Measurements from ENCODE around the gene PRKG1.

Gene PRKG1

DNA sequence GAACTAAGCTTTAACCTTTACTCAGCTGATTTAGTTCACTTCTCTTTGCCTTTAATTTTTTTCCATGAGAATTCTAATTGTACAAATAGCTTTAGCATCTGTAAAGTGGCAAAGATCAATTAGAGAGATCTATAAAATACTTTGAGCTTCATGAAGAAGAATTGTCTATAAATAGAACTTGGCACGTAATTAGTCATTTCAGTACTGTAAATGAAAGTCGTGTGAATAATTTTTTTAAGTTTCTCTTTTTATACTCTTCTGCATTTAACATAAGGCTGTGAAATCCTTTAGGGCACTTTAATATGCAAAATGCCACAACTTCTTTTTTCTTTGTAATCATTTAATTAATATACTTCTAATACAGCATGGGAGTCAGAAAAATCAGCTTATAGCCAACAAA, 447.3 kb downstream of the PRKG1 start:
- H3K27me3 ChIP-seq (ENCODE audit: control insufficient read depth, insufficient read depth, low read length), result no peaks in the 10 kb centered on the region
- H3K4me3 ChIP-seq (ENCODE audit: low read length), result no peak overlapping the region
- no peaks in the 10 kb centered on the region for H3K36me3 ChIP-seq (ENCODE audit: insufficient read depth, low read length)
- H3K9me3 ChIP-seq (replicated peaks; ENCODE audit: low read length), result no peaks in the 10 kb centered on the region
- no peak overlapping the region for H3K4me2 ChIP-seq (ENCODE audit: low read length)
- H3K4me1 ChIP-seq (ENCODE audit: control insufficient read depth, insufficient read depth, low read length), result no peaks in the 10 kb centered on the region
- H3K9ac ChIP-seq (ENCODE audit: low read depth, low read length), result no peak overlapping the region

DNA sequence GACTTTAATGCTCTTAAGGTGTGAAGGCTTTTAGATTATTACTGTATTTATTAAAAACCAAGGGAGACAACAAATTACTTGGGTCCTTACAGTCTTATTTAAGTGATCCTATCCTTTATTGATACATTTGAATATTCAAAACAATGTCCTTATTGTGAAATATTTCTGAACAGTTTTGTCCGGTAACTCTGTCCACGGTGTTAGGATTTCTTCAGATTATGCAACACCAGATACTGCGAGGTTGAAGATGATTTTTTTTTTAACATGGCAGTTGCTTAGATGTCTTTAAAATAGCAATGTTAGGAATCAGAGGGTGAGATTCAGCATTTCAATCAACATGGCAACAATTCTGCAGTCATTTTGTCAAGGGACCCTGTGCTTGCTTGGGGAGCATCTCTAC, 448.6 kb downstream of the PRKG1 start:
- Histone ChIP-seq H3K9ac (ENCODE audit: low read depth, low read length) (no peak overlapping the region), H3K27me3 (ENCODE audit: control insufficient read depth, insufficient read depth, low read length) (no peaks in the 10 kb centered on the region), H3K4me1 (ENCODE audit: control insufficient read depth, insufficient read depth, low read length) (no peaks in the 10 kb centered on the region), H3K4me3 (ENCODE audit: low read length) (no peak overlapping the region), H3K9me3 (replicated peaks; ENCODE audit: low read length) (no peaks in the 10 kb centered on the region), H3K36me3 (ENCODE audit: insufficient read depth, low read length) (no peaks in the 10 kb centered on the region), H3K4me2 (ENCODE audit: low read length) (no peak overlapping the region)

DNA sequence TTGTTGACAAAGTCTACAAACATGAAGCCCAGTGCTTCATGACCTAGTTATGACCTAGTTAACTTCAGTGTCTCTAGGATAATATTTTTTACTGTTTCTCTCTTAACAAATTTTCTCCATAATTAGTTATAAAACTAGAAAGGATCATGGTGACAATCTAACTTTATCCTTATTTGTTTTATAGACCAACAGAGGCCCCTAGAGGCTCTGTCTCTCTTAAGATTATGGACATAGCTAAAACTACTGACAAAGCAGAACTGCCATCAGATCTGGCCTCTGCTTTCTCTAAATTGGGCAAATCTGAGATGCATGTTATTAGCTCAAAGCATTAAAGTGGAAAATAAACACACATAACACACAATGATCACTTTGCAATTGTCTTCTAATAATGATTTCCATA, 449.2 kb downstream of the PRKG1 start:
- Histone ChIP-seq H3K4me2 (ENCODE audit: low read length) (no peak overlapping the region), H3K27me3 (ENCODE audit: control insufficient read depth, insufficient read depth, low read length) (no peaks in the 10 kb centered on the region), H3K4me3 (ENCODE audit: low read length) (no peak overlapping the region), H3K9me3 (replicated peaks; ENCODE audit: low read length) (no peaks in the 10 kb centered on the region), H3K36me3 (ENCODE audit: insufficient read depth, low read length) (no peaks in the 10 kb centered on the region), H3K9ac (ENCODE audit: low read depth, low read length) (no peak overlapping the region), H3K4me1 (ENCODE audit: control insufficient read depth, insufficient read depth, low read length) (no peaks in the 10 kb centered on the region)

DNA sequence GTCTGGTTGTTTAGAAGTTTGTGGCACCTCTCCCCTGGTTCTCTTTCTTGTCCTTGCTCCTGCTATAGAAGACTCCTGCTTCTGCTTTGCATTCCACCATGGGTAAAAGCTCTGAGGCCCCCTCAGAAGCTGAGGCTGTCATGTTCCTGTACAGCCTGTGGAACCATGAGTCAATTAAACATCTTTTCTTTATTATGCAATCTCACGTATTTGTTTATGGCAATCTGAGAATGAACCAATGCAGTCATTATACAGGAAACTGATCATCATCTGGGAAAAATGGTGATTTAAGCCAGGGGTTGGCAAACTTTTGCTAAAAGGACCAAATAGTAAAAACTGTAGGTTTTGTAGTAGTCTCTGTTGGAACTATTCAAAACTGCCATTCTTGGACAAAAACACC, 449.8 kb downstream of the PRKG1 start:
- Histone ChIP-seq H3K27me3 (ENCODE audit: control insufficient read depth, insufficient read depth, low read length) (no peaks in the 10 kb centered on the region), H3K9me3 (replicated peaks; ENCODE audit: low read length) (no peaks in the 10 kb centered on the region), H3K4me2 (ENCODE audit: low read length) (no peak overlapping the region), H3K4me3 (ENCODE audit: low read length) (no peak overlapping the region), H3K4me1 (ENCODE audit: control insufficient read depth, insufficient read depth, low read length) (no peaks in the 10 kb centered on the region), H3K9ac (ENCODE audit: low read depth, low read length) (no peak overlapping the region), H3K36me3 (ENCODE audit: insufficient read depth, low read length) (no peaks in the 10 kb centered on the region)

DNA sequence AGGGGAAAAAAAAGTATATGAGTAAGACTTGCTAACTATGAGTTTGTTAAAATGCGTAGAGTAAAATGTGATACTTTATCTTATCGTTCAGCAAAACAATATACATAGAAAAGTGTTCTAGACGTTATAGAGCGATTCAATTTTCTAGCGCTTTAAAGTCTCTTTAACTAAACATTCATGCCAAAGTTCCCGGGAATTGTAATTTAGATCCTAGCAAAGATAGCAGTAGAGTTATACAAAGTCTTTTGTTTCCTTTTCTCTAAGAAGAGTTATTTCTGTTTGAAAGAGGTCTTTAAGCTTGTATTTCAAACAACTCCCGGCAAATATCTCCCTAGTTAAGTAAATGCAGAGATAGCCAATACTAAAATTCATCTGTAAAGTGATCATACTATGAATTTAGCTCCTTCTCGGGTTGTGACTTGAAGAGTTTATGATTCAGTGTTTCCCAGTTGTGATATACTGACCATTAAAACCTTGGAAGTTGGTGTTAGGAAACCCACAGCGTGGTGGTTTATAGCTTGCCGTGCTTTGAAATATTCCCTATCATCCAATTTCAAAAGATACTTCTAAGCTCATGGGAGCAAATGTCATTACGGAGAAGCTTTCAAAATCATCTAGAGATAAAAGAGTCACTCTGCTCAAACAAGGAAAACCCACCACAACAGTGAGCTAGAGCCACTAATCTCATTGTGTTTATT, 453.4 kb downstream of the PRKG1 start:
- Histone ChIP-seq H3K9me3 (replicated peaks; ENCODE audit: low read length) (no peaks in the 10 kb centered on the region), H3K4me2 (ENCODE audit: low read length) (no peak overlapping the region), H3K27me3 (ENCODE audit: control insufficient read depth, insufficient read depth, low read length) (no peaks in the 10 kb centered on the region), H3K9ac (ENCODE audit: low read depth, low read length) (no peak overlapping the region), H3K4me3 (ENCODE audit: low read length) (no peak overlapping the region), H3K36me3 (ENCODE audit: insufficient read depth, low read length) (no peaks in the 10 kb centered on the region), H3K4me1 (ENCODE audit: control insufficient read depth, insufficient read depth, low read length) (no peaks in the 10 kb centered on the region)

DNA sequence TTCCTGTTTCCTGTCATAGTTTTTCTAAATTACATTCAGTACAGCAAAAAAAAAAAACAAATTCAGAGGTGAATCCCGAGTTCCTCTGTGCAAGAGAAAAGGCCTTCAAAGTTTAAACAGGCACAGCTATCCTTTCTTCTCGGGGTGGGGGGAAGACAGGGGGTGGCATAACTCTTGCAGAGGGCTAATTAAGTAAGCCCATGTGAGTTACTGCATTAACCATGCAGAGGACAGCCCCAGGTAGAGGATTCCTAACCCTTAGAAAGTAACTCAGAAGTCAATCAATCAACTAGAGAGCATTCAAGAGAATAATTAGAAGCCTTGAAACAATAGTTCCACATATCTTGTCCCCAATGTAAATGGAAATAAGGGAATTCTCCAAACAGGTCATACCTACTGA, 454.2 kb downstream of the PRKG1 start:
- H3K4me3 ChIP-seq (ENCODE audit: low read length), result no peak overlapping the region
- H3K9me3 ChIP-seq (replicated peaks; ENCODE audit: low read length), result no peaks in the 10 kb centered on the region
- H3K9ac ChIP-seq (ENCODE audit: low read depth, low read length), result no peak overlapping the region
- H3K27me3 ChIP-seq (ENCODE audit: control insufficient read depth, insufficient read depth, low read length), result no peaks in the 10 kb centered on the region
- no peaks in the 10 kb centered on the region for H3K4me1 ChIP-seq (ENCODE audit: control insufficient read depth, insufficient read depth, low read length)
- H3K4me2 ChIP-seq (ENCODE audit: low read length), result no peak overlapping the region
- no peaks in the 10 kb centered on the region for H3K36me3 ChIP-seq (ENCODE audit: insufficient read depth, low read length)

DNA sequence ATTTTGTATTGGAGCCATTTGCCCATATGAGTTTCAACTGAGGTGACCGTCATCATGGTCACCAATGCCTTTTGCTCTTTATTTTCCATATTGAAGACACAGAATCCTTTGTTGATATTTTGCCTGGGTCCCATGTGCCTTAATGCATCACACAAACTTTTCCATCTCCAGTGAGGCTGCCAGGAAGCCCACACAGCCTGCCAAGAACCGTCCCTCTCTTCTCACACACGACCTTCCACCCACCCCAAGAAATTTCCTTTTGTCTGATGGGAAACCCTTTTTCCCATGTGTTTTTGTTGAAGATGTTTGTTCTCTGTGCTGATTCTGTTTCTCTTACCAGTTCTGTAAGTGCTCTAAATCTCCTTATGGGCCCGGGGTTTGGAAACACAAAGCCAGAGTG, 456.3 kb downstream of the PRKG1 start:
- no peak overlapping the region for H3K9ac ChIP-seq (ENCODE audit: low read depth, low read length)
- no peaks in the 10 kb centered on the region for H3K27me3 ChIP-seq (ENCODE audit: control insufficient read depth, insufficient read depth, low read length)
- no peak overlapping the region for H3K4me3 ChIP-seq (ENCODE audit: low read length)
- no peaks in the 10 kb centered on the region for H3K36me3 ChIP-seq (ENCODE audit: insufficient read depth, low read length)
- H3K4me1 ChIP-seq (ENCODE audit: control insufficient read depth, insufficient read depth, low read length), result no peaks in the 10 kb centered on the region
- H3K9me3 ChIP-seq (replicated peaks; ENCODE audit: low read length), result no peaks in the 10 kb centered on the region
- no peak overlapping the region for H3K4me2 ChIP-seq (ENCODE audit: low read length)

DNA sequence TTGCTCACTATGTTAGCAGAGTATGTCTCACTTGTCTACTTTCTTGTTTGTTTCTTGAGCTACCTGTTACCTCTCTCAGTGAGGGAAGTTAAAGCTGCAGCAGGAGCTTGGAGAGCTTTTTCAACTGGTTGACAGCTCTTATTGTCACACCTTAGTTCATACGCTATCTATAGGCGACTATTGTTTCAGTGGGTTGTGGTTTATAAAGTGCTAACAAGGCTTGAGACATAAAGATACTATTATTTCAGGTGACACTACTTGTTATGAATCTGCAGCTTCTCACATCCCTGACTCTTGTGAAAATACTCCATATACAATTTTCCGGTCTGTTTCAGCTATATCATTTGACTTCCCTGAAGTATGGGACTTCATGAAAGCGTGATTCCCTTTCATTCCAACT, 457.8 kb downstream of the PRKG1 start:
- H3K9ac ChIP-seq (ENCODE audit: low read depth, low read length), result no peak overlapping the region
- H3K4me2 ChIP-seq (ENCODE audit: low read length), result no peak overlapping the region
- no peaks in the 10 kb centered on the region for H3K9me3 ChIP-seq (replicated peaks; ENCODE audit: low read length)
- H3K36me3 ChIP-seq (ENCODE audit: insufficient read depth, low read length), result no peaks in the 10 kb centered on the region
- no peaks in the 10 kb centered on the region for H3K4me1 ChIP-seq (ENCODE audit: control insufficient read depth, insufficient read depth, low read length)
- no peaks in the 10 kb centered on the region for H3K27me3 ChIP-seq (ENCODE audit: control insufficient read depth, insufficient read depth, low read length)
- no peak overlapping the region for H3K4me3 ChIP-seq (ENCODE audit: low read length)

DNA sequence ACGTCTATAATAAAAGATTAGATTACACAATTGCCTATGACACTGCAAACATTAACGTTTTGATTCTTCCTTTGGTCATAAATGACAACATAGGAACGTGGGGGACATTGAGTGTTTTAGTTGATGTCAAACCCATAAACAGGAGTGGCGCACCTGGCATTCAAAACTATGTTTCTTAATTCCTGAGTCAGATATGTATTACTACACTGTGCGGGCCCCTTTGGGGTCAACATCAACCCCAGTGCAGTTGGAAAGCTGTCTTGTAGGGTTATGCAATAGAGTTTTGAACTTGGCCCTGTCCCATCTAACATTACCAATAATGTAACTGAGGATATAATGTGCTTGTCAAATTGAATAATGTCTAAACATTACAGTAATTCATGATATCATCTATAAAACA, 468.6 kb downstream of the PRKG1 start:
- H3K4me1 ChIP-seq (ENCODE audit: control insufficient read depth, insufficient read depth, low read length), result no peaks in the 10 kb centered on the region
- no peak overlapping the region for H3K4me3 ChIP-seq (ENCODE audit: low read length)
- no peak overlapping the region for H3K9ac ChIP-seq (ENCODE audit: low read depth, low read length)
- no peaks in the 10 kb centered on the region for H3K9me3 ChIP-seq (replicated peaks; ENCODE audit: low read length)
- no peak overlapping the region for H3K4me2 ChIP-seq (ENCODE audit: low read length)
- H3K36me3 ChIP-seq (ENCODE audit: insufficient read depth, low read length), result no peaks in the 10 kb centered on the region
- no peaks in the 10 kb centered on the region for H3K27me3 ChIP-seq (ENCODE audit: control insufficient read depth, insufficient read depth, low read length)

DNA sequence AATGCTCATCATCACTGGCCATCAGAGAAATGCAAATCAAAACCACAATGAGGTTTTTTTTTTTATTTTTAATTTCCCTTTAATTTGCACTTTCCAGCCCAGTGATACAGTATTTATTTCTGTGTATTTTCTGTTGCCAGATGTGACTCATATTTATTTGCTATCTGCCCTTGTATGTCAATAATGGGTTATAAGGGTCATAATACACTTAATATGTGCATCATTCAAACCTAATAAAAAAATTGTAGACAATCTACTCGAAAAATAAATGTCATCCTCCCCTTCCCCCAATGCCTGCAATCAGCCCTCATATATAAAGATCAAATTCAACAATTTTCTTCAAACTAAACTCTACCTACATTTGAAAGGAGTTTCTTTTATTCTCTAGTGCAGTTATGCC, 470.6 kb downstream of the PRKG1 start:
- Histone ChIP-seq H3K4me2 (ENCODE audit: low read length) (no peak overlapping the region), H3K4me3 (ENCODE audit: low read length) (no peak overlapping the region), H3K27me3 (ENCODE audit: control insufficient read depth, insufficient read depth, low read length) (no peaks in the 10 kb centered on the region), H3K4me1 (ENCODE audit: control insufficient read depth, insufficient read depth, low read length) (no peaks in the 10 kb centered on the region), H3K9ac (ENCODE audit: low read depth, low read length) (no peak overlapping the region), H3K9me3 (replicated peaks; ENCODE audit: low read length) (no peaks in the 10 kb centered on the region), H3K36me3 (ENCODE audit: insufficient read depth, low read length) (no peaks in the 10 kb centered on the region)

DNA sequence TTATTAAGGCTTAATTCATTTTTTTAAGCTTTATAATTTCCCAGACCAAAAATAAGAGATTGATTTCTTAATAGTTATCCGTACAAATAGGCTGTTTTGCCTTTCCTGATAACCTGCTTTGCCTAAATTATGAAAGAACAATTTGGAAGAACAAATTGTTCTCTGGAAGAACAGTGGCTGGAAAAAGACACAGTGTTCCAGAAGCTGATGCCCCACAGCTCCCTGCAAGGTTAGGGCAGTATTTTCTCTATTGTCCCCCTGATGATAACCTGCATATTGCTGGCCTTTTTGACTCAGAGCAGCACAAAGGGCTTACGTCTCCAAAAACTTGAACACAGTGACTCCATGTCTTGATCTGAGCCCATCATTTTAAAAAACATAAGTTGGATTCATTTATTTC, 473.7 kb downstream of the PRKG1 start:
- Histone ChIP-seq H3K4me1 (ENCODE audit: control insufficient read depth, insufficient read depth, low read length) (no peaks in the 10 kb centered on the region), H3K4me3 (ENCODE audit: low read length) (no peak overlapping the region), H3K9ac (ENCODE audit: low read depth, low read length) (no peak overlapping the region), H3K4me2 (ENCODE audit: low read length) (no peak overlapping the region), H3K27me3 (ENCODE audit: control insufficient read depth, insufficient read depth, low read length) (no peaks in the 10 kb centered on the region), H3K9me3 (replicated peaks; ENCODE audit: low read length) (no peaks in the 10 kb centered on the region), H3K36me3 (ENCODE audit: insufficient read depth, low read length) (no peaks in the 10 kb centered on the region)

DNA sequence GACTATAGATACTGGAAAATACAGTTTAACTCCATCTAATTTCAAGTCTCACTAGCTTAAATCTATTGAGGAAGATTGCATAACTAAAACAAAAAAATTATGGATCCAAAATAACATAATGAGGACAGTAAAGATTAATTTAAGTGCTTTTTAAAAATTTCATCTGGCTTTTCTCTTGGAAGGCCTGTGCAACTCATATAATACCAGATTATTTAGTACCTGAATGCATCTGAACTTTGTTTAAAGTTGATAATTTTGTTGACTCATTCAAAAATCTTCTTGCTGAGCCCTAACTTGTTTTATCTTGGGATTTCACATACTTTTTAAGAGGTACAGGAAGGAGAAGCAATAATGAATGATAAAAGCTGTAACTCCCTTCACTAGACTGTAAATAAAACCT, 478.6 kb downstream of the PRKG1 start:
- H3K27me3 ChIP-seq (ENCODE audit: control insufficient read depth, insufficient read depth, low read length), result no peaks in the 10 kb centered on the region
- no peak overlapping the region for H3K9ac ChIP-seq (ENCODE audit: low read depth, low read length)
- no peaks in the 10 kb centered on the region for H3K9me3 ChIP-seq (replicated peaks; ENCODE audit: low read length)
- no peaks in the 10 kb centered on the region for H3K36me3 ChIP-seq (ENCODE audit: insufficient read depth, low read length)
- H3K4me1 ChIP-seq (ENCODE audit: control insufficient read depth, insufficient read depth, low read length), result no peaks in the 10 kb centered on the region
- no peak overlapping the region for H3K4me3 ChIP-seq (ENCODE audit: low read length)
- no peak overlapping the region for H3K4me2 ChIP-seq (ENCODE audit: low read length)

Measured in skeletal muscle satellite cell (primary cell).